Activated T-helper 9 cell treated with anti-CD3 and anti-CD28 coated beads, Interleukin-2, amount 50 U/mL, for 16 hours (primary cell): ENCODE results near the gene MAGI3.

ENCODE experiments used
- DNase-seq: peaks from one replicate; pipeline ENCODE4 v3.0.0-alpha.2; 2020; ENCODE audit warnings: low read depth

MAGI3 gene

GRCh38 chr1:113657556-113658063 is 267.3 kb downstream of the MAGI3 start:
- DNase-seq, result no peak

DNA sequence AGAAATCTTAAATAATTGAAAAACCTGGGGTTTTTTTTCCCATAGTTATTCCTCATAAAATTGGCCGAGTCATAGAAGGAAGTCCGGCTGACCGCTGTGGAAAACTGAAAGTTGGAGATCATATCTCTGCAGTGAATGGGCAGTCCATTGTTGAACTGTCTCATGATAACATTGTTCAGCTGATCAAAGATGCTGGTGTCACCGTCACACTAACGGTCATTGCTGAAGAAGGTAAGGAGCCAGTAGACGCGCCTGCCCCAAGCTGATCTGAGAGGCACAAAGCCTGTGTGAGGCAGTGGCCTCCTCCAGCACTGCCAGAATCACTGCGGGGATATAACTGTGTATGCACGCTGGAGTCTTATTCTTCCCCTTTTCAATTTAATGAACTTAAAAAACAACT is 268.7 kb downstream of the MAGI3 start:
- no peak for DNase-seq

GRCh38 chr1:113659556-113659955 is 269.2 kb downstream of the MAGI3 start:
- DNase-seq, result no peak

DNA sequence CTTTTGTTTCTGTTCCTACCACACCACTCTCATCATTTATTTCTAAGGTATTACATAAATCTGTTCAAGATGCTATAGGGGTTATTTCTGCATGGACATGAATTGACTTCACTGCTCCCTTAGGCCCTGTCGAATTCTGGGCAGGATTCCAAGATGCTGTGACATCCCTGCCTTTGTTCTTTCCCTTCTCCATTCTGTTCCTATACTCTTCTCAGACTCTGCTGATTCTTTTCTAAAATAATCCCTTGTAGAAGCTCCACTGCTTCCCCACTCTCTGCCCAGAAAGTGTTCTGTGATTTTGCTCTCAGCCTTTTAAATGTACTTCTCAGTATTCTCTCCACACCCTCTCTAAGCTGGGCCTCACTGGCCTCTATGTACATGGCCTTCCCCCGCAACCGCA is 269.8 kb downstream of the MAGI3 start:
- no peak for DNase-seq

GRCh38 chr1:113662101-113662500 is 271.8 kb downstream of the MAGI3 start:
- no peak for DNase-seq

DNA sequence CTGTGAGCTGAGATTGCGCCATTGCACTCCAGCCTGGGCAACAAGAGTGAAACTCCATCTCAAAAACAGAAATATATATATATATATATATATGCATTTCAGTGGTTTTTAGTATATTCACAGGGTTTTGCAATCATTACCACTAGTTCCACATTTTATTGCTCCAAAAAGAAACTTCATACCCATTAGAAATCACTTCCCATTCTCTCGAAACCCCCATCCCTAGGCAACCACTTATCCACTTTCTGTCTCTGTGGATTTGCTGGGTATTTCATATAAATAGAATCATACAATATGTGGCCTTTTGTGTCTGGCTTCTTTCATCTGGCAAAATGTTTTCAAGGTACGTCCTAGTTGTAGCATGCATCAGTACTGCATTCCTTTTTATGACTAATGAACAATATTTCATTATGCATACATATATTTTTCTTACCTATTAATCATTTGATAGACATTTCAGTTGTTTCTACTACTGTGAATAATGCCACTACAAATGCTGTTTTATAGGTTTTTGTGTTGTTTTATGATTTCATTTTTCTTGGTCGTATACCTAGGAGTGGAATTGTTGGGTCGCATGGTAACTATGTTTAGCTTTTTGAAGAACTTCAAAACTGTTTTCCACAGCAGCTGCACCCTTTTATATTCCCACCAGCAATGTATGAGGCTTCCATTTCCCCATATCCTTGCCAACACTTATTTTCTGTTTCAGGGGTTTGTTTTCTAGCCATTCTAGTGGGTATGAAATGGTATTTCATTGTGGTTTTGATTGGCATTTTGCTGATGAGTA is 273.0 kb downstream of the MAGI3 start:
- no peak for DNase-seq

- DNase-seq, result no peak
Measured at GRCh38 chr1:113665071-113665470, 274.8 kb downstream of the MAGI3 start.

GRCh38 chr1:113666126-113666525 is 275.8 kb downstream of the MAGI3 start:
- no peak for DNase-seq

- DNase-seq, result no peak
Measured at GRCh38 chr1:113669988-113670387, 279.7 kb downstream of the MAGI3 start.

DNA sequence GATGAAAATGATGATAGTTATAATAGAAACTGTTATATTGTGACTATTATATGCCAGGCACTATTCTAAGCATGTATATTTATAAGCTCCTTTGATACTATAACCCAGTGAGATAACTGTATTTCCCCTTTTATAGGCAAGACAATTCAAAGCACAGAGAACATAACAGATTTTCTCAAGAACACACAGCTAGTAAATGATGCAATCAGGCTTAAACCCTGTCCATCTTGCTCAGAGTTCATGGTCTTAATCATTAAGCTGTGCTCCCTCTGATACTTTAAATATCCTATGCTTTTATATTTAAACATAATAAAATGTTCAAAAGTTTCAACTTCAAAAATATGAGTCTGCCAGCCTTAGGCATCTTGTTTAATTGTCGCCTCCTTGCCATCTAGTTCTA is 280.3 kb downstream of the MAGI3 start:
- no peak for DNase-seq

GRCh38 chr1:113672491-113672890 is 282.2 kb downstream of the MAGI3 start:
- no peak for DNase-seq

GRCh38 chr1:113674591-113674990 is 284.3 kb downstream of the MAGI3 start:
- no peak for DNase-seq

DNA sequence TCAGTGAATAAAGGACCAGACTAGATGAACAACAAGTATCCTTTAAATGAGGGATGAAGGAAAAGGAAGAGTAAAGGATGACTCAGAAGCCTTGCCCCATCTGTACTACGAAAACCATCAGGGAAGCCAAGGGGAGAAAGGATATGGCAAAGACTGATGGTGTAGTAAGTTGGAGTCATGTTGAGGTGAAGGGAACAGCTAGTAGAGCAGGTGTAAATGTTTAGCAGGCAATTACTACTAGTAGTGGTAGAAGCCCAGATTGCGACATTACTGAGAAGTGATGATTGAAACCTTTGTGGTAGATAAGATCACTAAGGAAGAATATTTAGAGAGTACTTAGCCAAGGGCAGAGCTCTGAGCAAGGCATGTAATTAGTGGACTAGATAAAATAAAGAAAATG is 285.0 kb downstream of the MAGI3 start:
- no peak for DNase-seq

DNA sequence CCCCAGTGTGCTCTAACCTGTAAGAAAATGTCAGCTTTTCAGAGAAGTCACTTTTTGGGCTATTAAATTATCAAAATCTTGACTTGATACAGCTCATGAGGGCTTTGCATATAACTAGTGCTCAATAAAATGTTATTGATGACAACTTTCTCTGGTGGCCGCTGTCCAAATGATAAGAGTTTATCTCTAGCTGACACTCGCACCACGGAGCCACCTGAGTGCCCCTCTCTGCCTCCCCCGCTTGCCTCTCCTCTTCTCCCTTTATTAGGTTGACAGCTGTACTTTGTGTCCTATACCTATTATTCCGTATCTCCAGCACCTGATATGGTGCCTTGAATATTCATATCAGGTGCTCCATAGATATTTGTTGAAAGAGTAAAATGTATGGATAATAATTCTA is 286.2 kb downstream of the MAGI3 start:
- no peak for DNase-seq

GRCh38 chr1:113677250-113678158 is 287.2 kb downstream of the MAGI3 start:
- no peak for DNase-seq

DNA sequence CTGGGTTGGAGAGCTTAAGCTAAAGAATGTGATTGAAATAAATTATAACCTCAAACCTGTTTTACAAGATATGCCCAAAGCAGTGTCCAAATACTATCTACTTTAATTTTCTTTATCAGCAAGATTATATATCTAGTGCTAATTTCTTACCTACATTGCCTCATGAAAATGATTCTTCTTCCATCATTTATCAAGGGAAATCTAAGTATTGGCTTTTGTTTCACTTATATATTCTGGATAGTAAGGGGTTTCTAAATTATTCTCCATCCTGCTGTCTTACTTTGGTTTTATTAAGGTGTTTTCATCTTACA is 287.8 kb downstream of the MAGI3 start:
- DNase-seq, result no peak

GRCh38 chr1:113681596-113682337 is 291.5 kb downstream of the MAGI3 start:
- DNase-seq, result no peak

GRCh38 chr1:113683384-113684152 is 293.3 kb downstream of the MAGI3 start:
- DNase-seq, result no peak

DNA sequence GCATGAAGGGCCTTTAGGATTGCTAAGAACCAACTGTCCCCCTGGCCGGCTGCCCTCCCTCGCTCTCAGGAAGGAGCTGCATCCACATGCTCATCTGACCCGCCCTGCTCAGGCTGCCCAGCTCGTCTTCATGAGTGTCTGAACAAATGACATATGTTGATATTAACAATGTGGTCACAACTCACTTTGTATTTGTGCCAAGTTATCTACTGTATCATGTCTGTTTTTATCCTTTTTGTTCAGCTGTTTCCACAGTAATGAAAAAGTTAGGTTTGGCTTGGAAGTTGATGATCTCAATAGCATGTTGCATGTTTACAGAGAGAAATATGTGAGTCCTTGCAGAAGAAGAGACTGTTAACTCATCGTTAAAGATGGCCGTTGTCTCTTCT is 293.8 kb downstream of the MAGI3 start:
- DNase-seq, result no peak

- DNase-seq, result no peak
Measured at GRCh38 chr1:113686891-113687618, 296.7 kb downstream of the MAGI3 start.

DNA sequence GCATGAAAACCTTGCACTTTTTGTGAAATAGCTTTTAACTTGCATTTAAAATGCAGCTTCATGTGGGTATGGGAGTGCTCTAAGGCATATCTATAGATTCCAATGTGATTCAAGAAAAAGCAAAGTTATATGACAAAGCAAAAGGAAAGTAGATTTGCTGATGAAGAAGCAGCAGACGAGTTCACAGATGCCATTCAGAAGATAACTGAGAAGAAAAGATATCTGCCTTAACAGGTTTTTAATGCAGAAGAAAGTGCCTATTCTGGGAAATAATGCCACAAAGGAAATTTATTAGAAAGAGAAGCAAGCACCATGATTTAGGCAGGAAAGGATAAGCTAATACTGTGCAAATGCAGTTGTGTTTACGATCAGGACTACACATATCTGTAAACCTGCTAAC is 300.9 kb downstream of the MAGI3 start:
- DNase-seq, result no peak
